GM12872 (cell line): ENCODE measurements around the gene COLGALT1.

Source experiments
- TF ChIP-seq, protein P1 (sequence below): IDR thresholded peaks from 3 replicates; pipeline ENCODE4 v1.5.1; 2011; ENCODE audit warnings: low read depth, mild to moderate bottlenecking, low read length, moderate library complexity; ENCODE audit not compliant: insufficient read depth

The COLGALT1 gene

DNA sequence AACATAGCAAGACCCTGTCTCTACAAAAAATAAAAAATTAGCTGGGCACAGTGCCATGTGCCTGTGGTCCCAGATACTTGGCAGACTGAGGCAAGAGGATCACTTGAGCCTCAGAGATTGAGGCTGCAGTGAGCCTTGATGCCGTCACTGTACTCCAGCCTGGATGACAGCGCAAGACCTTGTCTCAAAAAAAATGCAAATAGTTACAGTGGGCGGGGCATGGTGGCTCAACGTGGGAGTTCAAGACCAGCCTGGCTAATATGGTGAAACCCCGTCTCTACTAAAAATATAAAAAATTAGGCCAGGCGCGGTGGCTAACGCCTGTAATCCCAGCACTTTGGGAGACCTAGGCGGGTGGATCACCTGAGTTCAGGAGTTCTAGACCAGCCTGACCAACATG, 35.5 kb upstream of the COLGALT1 start:
- TF ChIP-seq, protein P1, sequence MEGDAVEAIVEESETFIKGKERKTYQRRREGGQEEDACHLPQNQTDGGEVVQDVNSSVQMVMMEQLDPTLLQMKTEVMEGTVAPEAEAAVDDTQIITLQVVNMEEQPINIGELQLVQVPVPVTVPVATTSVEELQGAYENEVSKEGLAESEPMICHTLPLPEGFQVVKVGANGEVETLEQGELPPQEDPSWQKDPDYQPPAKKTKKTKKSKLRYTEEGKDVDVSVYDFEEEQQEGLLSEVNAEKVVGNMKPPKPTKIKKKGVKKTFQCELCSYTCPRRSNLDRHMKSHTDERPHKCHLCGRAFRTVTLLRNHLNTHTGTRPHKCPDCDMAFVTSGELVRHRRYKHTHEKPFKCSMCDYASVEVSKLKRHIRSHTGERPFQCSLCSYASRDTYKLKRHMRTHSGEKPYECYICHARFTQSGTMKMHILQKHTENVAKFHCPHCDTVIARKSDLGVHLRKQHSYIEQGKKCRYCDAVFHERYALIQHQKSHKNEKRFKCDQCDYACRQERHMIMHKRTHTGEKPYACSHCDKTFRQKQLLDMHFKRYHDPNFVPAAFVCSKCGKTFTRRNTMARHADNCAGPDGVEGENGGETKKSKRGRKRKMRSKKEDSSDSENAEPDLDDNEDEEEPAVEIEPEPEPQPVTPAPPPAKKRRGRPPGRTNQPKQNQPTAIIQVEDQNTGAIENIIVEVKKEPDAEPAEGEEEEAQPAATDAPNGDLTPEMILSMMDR: no peak

DNA sequence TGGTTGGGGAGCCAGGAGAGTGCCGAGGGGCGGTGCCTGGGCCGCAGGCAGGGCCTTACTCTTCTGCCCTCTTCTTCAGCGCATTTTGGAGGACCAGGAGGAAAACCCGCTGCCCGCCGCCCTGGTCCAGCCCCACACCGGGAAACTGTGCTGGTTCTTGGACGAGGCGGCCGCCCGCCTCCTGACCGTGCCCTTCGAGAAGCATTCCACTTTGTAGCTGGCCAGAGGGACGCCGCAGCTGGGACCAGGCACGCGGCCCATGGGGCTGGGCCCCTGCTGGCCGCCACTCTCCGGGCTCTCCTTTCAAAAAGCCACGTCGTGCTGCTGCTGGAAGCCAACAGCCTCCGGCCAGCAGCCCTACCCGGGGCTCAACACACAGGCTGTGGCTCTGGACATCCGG, 34.6 kb upstream of the COLGALT1 start:
- TF ChIP-seq, protein P1: no peak

DNA sequence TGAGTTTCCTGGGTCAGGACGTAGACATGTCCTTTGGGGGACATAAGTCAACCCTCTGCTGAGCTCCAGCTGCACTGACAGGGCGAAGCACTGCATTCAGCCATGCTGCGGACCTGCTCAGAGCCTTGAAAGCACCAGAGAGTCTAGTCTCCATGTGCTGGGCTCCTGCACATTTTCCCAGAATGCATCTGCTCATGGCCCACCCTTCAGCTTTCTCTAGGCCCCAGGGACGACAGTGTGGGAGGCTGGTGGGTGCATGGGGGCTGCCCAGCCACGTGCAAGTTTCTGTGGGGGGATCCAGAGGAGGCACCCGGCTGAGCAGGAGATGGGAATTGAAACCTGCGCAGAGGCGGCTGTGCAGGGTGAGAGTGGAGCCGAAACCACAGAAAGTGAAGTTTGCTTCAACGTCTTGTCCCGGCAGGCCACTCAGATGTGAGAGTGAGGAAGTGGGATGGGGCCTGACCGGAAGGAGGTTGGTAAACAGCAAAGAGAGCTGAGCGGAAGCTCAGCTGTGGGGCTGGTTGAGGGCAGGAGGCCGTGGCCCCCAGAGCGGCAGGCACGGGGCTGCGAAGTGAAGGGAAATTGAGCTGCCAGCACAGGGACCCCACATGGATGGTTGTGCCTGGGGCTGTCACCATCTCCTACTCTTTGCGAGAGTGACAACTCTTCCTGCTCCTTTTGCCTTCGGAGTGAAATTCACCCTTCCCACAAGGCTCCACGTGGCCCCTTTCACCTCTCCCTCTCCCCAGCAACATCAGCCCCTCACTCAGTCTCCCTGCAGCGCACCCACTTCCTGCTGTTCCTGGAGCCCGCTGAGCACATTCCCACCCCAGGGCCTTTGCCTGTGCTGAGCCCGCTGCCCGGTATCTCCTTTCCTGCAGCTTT, 32.2 kb upstream of the COLGALT1 start:
- TF ChIP-seq, protein P1: no peak

DNA sequence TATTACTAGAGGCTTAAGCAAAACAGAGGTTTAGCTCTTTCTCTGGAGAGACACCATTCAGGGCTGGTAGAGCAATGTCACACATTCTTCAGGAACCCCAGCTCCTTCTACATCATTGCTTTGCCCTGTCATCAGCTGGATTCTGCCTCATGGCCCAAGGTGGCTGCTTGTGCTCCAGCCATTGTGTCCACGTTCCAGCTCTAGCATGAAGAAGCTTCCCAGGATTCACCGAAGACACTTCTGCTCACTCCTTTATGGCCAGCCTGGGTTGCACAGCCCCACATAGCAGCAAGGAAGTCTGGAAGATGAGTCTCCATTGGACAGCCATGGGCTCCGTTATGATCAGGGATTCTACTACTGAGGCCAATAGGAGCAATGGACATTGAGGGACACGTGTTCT, 30.8 kb upstream of the COLGALT1 start:
- TF ChIP-seq, protein P1: no peak

DNA sequence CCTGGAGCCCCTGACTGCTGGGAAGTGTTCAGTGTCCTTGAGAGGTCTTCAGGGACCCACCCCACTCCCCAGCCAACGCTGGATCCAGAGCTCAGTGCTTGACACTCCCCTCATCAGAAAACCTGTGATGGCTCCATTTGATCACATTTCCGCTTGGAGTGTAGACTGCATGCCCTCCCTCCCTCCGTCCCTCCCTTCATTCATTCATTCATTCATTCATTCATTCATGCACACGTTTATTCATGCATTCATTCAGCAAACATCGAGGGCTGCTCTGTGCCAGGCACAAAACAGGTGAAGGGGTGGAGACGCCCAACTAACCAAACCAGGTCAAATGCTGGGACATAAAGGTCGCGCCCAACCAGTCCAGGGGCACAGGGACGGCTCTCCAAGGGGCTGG, 30.3 kb upstream of the COLGALT1 start:
- TF ChIP-seq, protein P1: no peak

DNA sequence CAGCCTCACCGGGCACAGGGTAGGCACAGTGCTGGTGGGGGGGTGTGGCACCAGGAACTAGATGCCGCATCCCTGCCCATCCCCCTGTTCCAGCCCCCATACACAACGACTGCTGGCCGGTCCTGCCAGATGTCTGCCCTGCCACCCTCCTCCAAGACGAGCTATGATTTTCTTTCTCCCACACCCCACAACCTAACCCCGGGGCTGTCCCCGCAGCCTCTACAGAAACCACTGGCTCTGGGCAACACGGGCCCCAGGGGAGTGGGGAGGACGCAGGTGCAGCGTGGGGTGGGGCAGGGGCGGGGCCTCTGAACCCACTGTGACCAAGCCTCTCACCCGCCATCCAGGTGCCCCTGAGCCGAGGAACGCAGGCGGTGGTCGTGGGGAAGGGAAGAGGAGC, 28.5 kb upstream of the COLGALT1 start:
- TF ChIP-seq, protein P1: no peak

DNA sequence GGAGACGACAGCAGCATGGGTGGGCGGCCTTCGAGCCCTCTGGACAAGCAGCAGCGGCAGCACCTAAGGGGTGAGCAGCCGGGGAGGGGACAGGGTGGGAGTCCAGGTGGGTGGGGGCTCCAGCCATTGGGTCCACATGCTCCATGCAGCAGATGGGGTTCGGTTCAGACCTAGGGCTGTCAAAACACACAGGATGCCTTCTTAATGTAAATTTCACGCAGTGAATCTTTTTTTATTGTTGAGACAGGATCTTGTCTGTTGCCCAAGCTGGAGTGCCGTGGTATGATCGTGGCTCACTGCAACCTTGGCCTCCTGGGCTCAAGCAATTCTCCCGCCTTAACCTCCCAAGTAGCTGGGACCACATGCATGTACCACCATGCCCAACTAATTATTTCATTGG, 28.1 kb upstream of the COLGALT1 start:
- TF ChIP-seq, protein P1: no peak
